Kidney glomerular epithelial cell (primary cell): Measurements from ENCODE around the gene LGALS9B.
"Not testable (repeated sequence)": the region's sequence is repeated elsewhere in the genome, so short reads cannot be mapped to it uniquely, and the experiment has no call there.

Experiments used
- DNase-seq: peaks from one replicate; lab custom pipeline; 2025; lab: John Stamatoyannopoulos, UW

The LGALS9B gene

GRCh38 chr17:20416381-20416911, 50.9 kb downstream of the LGALS9B start:
- not testable (repeated sequence) for DNase-seq

GRCh38 chr17:20415479-20415878, 51.9 kb downstream of the LGALS9B start:
- not testable (repeated sequence) for DNase-seq

- not testable (repeated sequence) for DNase-seq
These were observed 65.9 kb downstream of the LGALS9B start for GRCh38 chr17:20401306-20402022.

GRCh38 chr17:20400559-20401305, 66.6 kb downstream of the LGALS9B start:
- DNase-seq = not testable (repeated sequence)
